COR-L47 (cell line): ENCODE measurements around the gene ZC3HAV1L.
A peak's percentile ranks its signal among the peaks of the same experiment; 100 is the strongest.
"Not testable (repeated sequence)": the region's sequence is repeated elsewhere in the genome, so short reads cannot be mapped to it uniquely, and the experiment has no call there.

Source experiments
- DNase-seq: peaks from one replicate; lab custom pipeline; 2025; lab: John Stamatoyannopoulos, UW

The ZC3HAV1L gene

GRCh38 chr7:139018910-139019309, 16.9 kb downstream of the ZC3HAV1L start:
- DNase-seq: no peak

GRCh38 chr7:139016931-139017511, 18.8 kb downstream of the ZC3HAV1L start:
- DNase-seq: peak; percentile 79

DNA sequence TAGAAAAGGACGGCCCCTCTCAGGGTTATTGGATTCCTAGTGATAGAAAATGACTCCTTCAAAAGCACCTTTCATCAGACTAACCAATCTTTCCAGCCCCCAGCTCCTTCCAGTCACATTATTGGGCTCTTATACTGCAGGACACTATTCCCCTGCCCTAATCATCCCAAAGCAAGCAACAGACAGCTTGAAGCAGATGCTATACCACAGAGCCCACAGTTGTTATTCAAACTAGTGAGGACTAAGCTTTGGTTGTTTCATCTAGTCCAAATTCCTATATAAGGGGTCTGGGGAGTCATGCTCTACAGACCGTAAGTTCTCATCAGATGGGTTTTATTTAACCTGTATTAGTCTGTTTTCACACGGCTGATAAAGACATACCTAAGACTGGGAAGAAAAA, 24.5 kb downstream of the ZC3HAV1L start:
- DNase-seq: no peak

DNA sequence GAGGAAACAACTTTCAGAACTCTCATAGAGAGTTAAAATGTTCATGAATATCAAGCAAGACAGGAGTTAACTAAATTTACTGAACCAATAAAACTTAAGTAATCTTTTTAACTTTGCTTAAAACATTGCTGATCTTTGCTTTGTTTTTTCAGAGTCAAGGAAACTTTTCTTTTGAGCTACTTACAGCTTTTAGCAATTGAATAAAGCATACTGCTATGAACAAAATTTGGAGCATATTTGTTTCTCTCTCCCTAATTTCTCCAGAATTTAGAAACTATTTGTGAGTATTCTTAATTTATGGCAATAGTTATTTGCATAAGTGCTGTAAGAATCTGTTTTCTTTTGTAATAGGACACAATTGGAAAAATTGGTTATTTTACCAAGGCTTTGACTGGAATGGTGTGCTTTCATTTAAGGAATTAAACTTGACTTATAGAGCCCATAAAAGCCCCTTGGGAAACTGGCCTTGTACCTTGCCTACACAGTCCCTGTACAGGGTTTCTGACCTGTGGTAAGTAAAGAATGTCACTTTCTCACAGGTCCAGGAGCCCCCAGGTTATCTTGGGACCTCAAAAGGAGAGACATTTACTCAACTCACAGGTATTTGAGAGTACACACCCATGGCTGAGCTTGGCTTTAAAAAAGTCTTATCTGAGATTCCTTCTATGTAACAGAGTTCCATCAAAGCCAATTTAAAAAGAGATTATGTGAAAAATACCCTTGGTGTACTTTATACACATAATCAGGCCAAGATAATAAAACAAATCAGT, 31.3 kb downstream of the ZC3HAV1L start:
- no peak for DNase-seq

- DNase-seq: no peak
These were observed 36.4 kb downstream of the ZC3HAV1L start for GRCh38 chr7:138999414-138999813.

GRCh38 chr7:138992052-138992531, 43.8 kb downstream of the ZC3HAV1L start:
- no peak for DNase-seq

DNA sequence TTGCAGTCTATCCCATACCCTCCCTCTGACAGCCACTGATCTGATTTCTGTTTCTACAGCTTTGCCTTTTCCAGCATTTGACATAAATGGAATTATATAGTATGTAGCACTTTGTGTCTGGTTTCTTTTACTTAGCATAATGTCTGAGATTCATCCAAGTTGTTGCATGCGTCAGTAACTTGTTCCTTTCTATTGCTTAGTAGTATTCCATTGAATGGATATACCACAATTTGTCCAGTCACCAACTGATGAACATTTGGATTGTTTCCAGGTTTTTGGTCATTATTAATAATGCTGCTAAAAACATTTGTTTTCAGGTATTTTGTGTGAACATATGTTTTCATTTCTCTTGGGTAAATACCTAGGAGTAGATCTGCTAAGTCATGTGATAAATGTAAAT, 48.2 kb downstream of the ZC3HAV1L start:
- DNase-seq: no peak

DNA sequence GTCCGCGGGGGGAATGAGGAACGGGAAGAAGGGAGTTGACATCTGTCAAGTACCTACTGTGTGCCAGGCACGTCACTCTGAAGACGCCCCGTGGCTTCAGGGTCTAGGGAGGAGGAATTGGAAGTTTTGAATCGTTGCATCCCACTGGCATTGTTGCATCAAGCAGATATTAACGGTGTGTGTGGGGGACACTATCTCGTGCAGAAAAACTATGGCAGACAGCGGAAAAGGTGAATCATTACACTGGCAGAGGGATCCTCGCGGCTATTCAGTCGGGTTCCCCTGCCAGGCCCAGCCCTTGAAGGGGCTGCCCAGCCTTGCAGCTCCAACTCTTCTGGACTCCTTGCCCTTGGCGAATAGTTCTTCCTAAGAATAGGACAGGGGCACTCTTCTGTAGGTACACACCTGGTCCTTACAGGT, 53.6 kb downstream of the ZC3HAV1L start:
- DNase-seq: no peak

GRCh38 chr7:138981332-138982203, 54.3 kb downstream of the ZC3HAV1L start, which contains the start of gene KIAA1549:
Gene KIAA1549, minus strand, starts transcription at chr7:138981389. Its CDS starts 120 bp downstream, at chr7:138981269.
- peak; percentile 59 for DNase-seq

- no peak for DNase-seq
These were observed 55.1 kb downstream of the ZC3HAV1L start for GRCh38 chr7:138980563-138981291.

GRCh38 chr7:138979988-138980562, 55.8 kb downstream of the ZC3HAV1L start:
- DNase-seq: no peak

- DNase-seq: no peak
These were observed 56.4 kb downstream of the ZC3HAV1L start for GRCh38 chr7:138979226-138979979.

DNA sequence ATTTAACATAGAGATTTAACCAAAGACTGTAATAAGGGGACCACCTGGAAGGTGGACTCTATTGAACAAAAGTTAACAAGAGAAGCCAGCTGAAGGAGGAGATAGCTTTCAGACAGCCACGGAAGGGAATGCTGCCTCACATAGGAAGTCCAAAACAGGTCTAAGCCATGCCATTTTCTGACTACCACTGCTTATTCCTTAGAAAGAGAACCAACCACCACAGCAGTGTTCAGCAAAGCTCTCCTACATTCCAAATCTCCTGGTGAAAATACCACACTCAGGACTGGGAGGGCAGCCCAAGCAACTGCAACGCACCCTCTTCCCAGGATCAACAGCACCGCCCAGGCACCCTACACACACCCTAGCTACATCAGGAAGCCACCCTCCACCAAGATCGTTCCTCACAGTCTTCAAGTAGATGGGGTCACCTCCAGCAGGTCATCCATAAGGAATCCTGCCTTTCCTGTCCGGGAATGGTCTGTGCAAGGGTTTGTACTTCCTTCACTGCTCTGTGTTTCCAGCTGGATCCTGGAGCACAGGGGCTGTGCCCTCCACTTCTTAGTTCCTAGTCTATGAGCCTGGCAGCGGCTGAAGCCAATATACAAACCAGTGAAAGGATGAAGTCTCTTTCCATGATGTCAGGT, 57.2 kb downstream of the ZC3HAV1L start:
- peak; percentile 11 for DNase-seq

DNA sequence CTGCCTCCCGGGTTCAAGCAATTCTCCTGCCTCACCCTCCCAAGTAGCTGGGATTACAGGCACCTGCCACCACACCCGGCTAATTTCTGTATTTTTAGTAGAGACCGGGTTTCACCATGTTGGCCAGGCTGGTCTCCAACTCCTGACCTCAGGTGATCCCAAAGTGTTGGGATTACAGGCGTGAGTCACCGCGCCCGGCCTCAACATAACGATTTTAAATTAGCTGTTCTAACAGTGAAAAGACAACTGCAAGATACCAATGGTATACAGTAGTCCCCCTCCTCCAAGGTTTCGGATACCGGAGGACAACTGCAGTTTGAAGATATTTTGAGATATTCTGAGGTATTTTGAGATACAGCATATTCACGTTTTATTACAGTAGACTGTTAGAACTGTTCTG, 59.7 kb downstream of the ZC3HAV1L start:
- DNase-seq: not testable (repeated sequence)
